Measurements from ENCODE around the gene PPM1A. TPM values are rescaled to one million over a fixed set of nuclear protein-coding genes. Genes with fewer than 3 reads are reported as not detected.

PPM1A gene
- total RNA-seq, 1 experiment from 2014 or later: 41.7 TPM

GRCh38 chr14:60276347-60276746 lies 27.3 kb downstream of the PPM1A start:
- no peak overlapping the region for H2BK15ac ChIP-seq (ENCODE audit: low read depth, low read length)
- Mint-ChIP-seq H3K36me3 (ENCODE audit: insufficient read depth in 1 of 3, low read depth in 3 of 3) (peaks cover 0 to 9% (median 8%) of the 10 kb centered on the region in 3 experiments; a peak in 4 of 7 replicates), H3K27ac (peak overlapping the region; percentile 13 to 80 (median 57)), H3K27me3 (ENCODE audit: low read depth) (no peaks in the 10 kb centered on the region), H3K4me1 (peaks cover 44 to 51% of the 10 kb centered on the region in 2 experiments), H3K9me3 (no peaks in the 10 kb centered on the region), H3K4me3 (no peak overlapping the region)
- no peak overlapping the region for H2BK12ac ChIP-seq (ENCODE audit: insufficient read length, low read depth, low read length)
- H3K9ac ChIP-seq (ENCODE audit: extremely low read depth, insufficient read length, low read length): no peak overlapping the region
- H3K4ac ChIP-seq (ENCODE audit: low read depth, low read length): no peak overlapping the region
- H3K79me2 ChIP-seq (ENCODE audit: insufficient read depth, low read length): peaks cover 7% of the 10 kb centered on the region; the same call in 1 of the 2 replicates
- no peak overlapping the region for H4K91ac ChIP-seq (ENCODE audit: insufficient read length, low read depth, low read length)
- no CpG with 5 or more reads among the region's 2 CpGs for WGBS (ENCODE audit: extremely low coverage, insufficient read length, low lambda C conversion rate)
- no peak overlapping the region for H3K23ac ChIP-seq (ENCODE audit: insufficient read length, low read depth, low read length)
- H2BK5ac ChIP-seq (ENCODE audit: insufficient read length, low read length): no peak overlapping the region
- no peak for TF ChIP-seq CTCF (conservative IDR thresholded peaks at IDR 0.05)
- no peak overlapping the region for H3K4me2 ChIP-seq (ENCODE audit: insufficient read depth, insufficient read length, low read length)
- H3K79me1 ChIP-seq (ENCODE audit: insufficient read depth, low read depth, low read length, poor library complexity, severe bottlenecking): no peaks in the 10 kb centered on the region
- H3K9me3 ChIP-seq (ENCODE audit: control insufficient read depth, low read depth, low read length): no peaks in the 10 kb centered on the region
- H3K18ac ChIP-seq (ENCODE audit: insufficient read length, low read depth, low read length): no peak overlapping the region
- H3K23me2 ChIP-seq (ENCODE audit: insufficient read length, low read depth, low read length, poor library complexity, severe bottlenecking): no peaks in the 10 kb centered on the region
- peaks cover 8% of the 10 kb centered on the region; the same call in 1 of the 2 replicates for H3K4me1 ChIP-seq (ENCODE audit: insufficient read depth, low read length)
- H3K27me3 ChIP-seq (ENCODE audit: insufficient read depth, low read length): no peaks in the 10 kb centered on the region
- H2AK5ac ChIP-seq (ENCODE audit: insufficient read length, low read length): no peak overlapping the region
- H4K20me1 ChIP-seq (ENCODE audit: control insufficient read depth, insufficient read depth, insufficient read length): no peaks in the 10 kb centered on the region
- no peak for DNase-seq
- no peak overlapping the region for H2AFZ ChIP-seq (ENCODE audit: low read length)
- H4K5ac ChIP-seq (ENCODE audit: insufficient read length, low read depth, low read length): no peak overlapping the region
- H3K27ac ChIP-seq (ENCODE audit: insufficient read length, low read depth, low read length): no peak overlapping the region
- no peak overlapping the region for H2BK120ac ChIP-seq (ENCODE audit: low read depth, low read length, poor library complexity, severe bottlenecking)
- no peak overlapping the region for H4K8ac ChIP-seq (replicated peaks; ENCODE audit: insufficient read length, low read depth, low read length)
- H3T11ph ChIP-seq (ENCODE audit: low read length): no peak overlapping the region
- H2BK20ac ChIP-seq (ENCODE audit: low read depth, low read length, poor library complexity, severe bottlenecking): no peak overlapping the region
- H3K56ac ChIP-seq (ENCODE audit: insufficient read length, low read depth, low read length): no peak overlapping the region
- H3K14ac ChIP-seq (ENCODE audit: insufficient read depth, low read length): no peak overlapping the region

All from H9 (cell line).